Transverse colon (tissue), 3 donors: ENCODE measurements around the gene ARMC5.

Experiments used
- POLR2A ChIP-seq: fragments of 450-650 bp; IDR thresholded peaks from one replicate; pipeline ENCODE4 v1.6.1; 2016; ENCODE audit warnings: antibody characterized with exemption, mild to moderate bottlenecking, moderate library complexity
- TF ChIP-seq, protein P1 (sequence below), 5 experiments: fragments of 200-600 bp in 3 of 5; fragments of 450-650 bp in 2 of 5; sonication (generic) in 3 of 5; IDR thresholded peaks; 1 replicate in 2 of 5; 2 replicates in 3 of 5; pipeline ENCODE4 v1.5.1; 2016 to 2017; ENCODE audit warnings: antibody characterized with exemption in 5 of 5, inconsistent platforms in 3 of 5, mild to moderate bottlenecking in 2 of 5, moderate library complexity in 1 of 5

DNA sequence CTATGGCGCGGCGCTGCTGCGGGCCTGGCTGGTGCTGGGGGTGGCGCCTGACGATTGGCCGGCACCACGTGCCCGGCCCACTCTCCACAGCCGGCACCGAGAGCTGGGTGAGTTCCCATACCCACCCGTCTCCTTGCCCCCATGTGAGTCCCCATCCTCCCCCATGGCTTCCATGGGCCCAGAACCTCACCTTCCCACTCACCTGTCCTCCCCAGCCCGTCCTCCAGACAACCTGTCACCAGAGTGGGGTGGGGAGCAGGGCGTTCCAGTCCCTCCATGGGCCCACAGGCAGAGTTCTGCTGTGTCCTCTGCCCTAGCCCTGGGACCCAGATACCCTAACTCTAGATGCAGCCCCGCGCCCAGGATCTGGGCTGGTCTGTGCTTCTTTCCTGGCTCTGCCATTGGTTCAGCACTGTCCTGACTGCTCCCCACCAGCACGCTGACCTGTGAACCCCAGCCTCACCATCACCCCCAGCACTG lies 5.5 kb downstream of the ARMC5 start:
- TF ChIP-seq, protein P1, sequence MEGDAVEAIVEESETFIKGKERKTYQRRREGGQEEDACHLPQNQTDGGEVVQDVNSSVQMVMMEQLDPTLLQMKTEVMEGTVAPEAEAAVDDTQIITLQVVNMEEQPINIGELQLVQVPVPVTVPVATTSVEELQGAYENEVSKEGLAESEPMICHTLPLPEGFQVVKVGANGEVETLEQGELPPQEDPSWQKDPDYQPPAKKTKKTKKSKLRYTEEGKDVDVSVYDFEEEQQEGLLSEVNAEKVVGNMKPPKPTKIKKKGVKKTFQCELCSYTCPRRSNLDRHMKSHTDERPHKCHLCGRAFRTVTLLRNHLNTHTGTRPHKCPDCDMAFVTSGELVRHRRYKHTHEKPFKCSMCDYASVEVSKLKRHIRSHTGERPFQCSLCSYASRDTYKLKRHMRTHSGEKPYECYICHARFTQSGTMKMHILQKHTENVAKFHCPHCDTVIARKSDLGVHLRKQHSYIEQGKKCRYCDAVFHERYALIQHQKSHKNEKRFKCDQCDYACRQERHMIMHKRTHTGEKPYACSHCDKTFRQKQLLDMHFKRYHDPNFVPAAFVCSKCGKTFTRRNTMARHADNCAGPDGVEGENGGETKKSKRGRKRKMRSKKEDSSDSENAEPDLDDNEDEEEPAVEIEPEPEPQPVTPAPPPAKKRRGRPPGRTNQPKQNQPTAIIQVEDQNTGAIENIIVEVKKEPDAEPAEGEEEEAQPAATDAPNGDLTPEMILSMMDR (IDR thresholded peaks at IDR 0.05), result no peak
- TF ChIP-seq POLR2A, result no peak
